Right renal pelvis (tissue), 4 donors: ENCODE results near the gene RNF220. TPM values are rescaled to one million over a fixed set of nuclear protein-coding genes. Genes with fewer than 3 reads are reported as not detected.

ENCODE experiments used
- DNase-seq, 4 donors: peaks; one replicate each; pipeline ENCODE4 v3.0.0-alpha.2; 2013; ENCODE audit warnings: low read depth in 4 of 4, low spot score in 3 of 4, missing footprints in 1 of 4
- polyA plus RNA-seq, 4 donors: library from polyadenylated mRNA; unstranded; fragments of 120-200 nt; gene quantifications; one replicate each; pipeline ENCODE4 v1.2.1, GENCODE V29; 2013; ENCODE audit not compliant: insufficient read length in 4 of 4

RNF220 gene
- polyA plus RNA-seq, 4 donors, result 93.0 to 101 (median 95.7) TPM

- DNase-seq, result no peak
These were observed 109.6 kb downstream of the RNF220 start for GRCh38 chr1:44514673-44515072.

DNA sequence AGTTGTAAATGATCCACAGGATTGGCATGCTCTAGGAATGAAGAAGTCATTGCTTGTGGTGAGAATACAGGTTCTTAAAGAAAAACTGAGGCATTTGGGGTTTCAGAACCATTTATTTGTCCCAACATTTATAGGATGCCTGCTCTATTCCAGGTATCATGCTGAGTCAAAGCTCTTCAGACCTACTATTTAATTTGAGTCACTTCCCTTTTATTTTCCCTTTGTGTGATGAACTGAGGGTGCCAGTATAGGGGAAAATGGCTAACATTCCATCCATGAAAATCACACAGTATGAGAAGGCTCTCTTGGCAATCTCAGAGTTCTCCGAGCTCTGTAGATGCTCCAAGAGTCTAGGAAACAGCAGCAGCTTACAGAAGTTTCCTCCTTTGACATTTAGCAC lies 110.4 kb downstream of the RNF220 start:
- DNase-seq, result no peak

DNA sequence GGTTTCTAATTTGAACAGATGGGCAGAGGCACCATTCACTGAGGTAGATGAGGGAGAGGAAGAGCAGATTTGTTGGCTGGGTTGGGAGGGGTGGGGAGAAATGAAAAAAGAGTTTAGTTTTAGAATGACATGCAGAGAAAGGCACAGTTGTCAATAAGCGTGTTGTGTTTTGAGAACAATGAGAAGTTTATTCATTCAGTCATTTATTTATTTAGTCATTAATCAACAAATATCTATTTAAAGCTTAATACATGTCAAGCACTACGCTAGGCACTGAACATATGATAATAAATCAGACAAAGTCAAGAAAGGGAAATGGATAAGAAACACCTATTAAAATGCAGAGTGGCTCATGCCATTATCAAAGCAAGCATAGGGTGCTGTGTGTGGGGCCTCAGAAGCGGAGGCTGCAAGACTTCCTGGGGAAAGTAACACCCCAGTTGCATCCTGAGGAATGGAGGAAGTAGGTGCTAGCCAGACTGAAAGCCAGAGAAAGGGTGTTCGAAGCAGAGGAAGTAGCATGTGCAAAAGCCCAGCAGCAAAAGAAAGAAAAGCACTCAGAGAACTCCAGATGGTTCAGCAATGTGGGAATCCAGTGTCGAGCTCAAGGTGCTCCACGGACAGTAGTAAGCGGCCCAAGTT lies 114.1 kb downstream of the RNF220 start:
- DNase-seq, result no peak

GRCh38 chr1:44521378-44522080 lies 116.5 kb downstream of the RNF220 start:
- DNase-seq, result no peak

GRCh38 chr1:44523593-44524591 lies 118.8 kb downstream of the RNF220 start:
- no peak for DNase-seq

DNA sequence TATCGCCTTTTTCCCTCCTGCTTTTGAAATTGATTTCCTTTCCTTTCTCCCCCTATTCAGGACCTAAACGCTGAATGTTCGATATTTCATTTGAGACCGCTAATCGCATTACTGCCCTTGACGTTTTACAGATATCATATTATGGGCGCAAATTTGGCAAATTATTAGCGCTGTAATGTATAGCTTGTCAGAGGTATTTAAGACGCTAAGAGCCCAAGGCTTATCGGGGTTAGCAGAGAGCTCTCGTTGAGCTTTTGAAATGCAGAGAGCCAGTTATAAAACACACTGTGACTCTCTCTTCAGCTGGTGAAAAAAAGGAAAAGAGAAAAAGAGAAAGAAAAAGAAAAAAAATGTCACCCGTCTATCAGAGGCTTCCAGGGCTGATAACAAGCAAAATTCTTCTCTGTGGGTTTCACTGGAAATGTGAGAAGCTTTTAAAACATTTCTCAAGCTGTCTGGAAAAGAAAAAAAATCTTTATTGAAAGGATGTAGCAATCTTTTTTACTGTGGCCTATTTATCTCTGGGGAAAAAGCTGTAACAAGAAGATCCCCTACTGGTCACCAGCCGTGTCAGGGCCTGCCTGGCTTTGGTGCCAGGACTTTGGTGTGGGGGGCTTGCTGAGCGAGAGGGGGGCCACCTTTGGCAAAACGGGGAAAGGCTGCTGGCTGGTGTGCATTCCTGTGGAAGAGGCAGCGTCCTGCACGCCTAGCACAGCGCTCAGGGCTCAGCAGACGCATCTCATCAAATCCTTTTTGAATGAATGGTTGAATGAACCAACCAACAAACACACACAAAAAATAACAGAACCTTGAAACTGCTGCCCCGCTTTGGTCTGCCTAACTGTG lies 119.8 kb downstream of the RNF220 start:
- DNase-seq, result no peak

DNA sequence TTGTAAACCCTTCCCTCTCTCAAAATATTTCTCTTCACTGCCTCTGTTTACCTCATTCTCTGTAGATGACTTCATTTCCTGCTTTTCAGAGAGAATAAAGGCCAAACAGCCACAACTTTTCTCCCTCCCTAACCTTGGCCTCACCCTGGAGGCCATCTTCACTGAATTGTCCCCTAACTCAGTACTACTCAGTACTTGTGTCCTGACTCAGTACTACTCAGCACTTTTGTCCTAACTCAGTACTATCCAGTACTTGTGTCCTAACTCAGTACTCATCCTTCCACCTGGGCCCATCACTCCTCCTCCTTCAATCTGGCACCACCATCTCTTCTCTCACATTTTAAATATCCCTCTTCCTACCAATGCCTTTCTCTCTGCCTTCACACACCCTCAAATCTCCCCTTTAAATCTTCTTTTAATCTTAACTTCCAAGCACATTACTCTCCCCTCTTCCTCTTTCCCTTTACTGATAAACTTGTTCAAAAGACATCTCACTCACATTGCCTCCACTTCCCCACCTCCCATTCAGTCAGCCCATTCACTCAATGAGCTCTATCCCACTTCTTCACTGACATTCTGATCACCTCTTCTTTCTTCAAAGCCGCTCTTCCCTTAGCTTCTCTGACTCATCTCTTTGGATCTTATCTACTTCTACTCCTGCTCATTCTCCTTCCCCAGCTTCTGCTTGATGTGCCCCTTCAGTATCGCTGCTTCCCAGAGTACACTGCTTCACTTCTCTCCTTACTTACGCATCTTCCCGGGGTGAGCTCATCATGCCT lies 121.4 kb downstream of the RNF220 start:
- DNase-seq, result no peak

- no peak for DNase-seq
These were observed 126.9 kb downstream of the RNF220 start for GRCh38 chr1:44531785-44532566.

- no peak for DNase-seq
These were observed 127.5 kb downstream of the RNF220 start for GRCh38 chr1:44532567-44532944.

DNA sequence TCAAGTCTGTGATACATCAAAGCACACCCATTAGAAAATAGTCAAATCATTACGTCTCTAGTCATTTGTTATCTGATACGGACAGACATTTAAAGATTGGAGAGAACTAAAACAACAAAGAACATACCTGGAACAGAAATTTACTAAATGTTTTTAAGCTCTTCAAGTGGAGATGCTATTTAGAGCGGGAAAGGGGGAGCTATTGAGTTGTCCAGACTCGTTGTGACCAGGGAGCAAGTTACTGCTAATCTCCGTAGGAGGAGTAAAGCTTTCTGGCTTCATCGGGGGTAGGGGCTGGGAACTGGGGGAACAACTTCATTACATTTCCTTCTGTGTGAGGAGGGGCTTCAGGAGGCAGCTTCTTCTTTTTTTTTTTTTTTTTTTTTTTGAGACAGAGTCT lies 129.7 kb downstream of the RNF220 start:
- DNase-seq, result no peak

DNA sequence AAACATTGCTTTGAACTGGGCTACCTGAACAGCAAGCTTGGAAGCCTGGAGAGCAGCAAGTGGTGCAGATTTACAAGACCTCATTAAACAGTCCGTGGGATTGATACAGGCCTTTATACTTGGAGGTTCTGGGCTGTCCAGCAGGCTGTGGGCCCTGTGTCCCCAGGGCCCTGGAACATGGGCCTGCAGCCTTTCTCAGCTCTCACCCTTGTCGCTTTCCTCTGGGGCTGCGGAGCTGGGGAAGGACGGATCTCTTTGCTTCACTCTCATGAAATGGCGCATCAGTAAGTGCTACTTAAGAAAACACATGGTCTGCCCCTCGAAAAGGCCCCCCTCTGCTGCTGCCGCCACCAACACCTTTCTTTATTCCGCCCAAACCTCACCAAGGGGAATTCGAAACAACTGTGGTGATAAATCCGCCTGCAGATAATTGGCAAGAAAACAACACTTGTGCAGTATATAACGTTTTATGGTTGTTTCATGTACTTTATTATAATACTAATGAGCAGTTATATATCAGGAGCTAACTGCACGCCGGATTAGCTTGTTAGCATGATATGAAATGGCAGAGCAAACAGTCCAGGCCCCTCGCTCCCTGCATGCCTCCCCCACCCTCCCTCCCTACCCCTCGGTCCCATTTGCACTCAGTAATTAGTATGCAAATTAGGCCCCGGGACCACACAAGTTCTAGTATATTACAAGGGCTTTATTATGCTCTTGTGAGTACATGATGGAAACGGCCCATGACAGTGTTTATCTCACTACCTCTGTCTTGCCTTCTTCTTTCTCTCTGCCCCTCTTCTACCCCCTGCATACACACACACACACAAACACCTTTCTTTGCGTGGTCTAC lies 131.5 kb downstream of the RNF220 start:
- no peak for DNase-seq

- no peak for DNase-seq
These were observed 132.5 kb downstream of the RNF220 start for GRCh38 chr1:44537538-44537937.

DNA sequence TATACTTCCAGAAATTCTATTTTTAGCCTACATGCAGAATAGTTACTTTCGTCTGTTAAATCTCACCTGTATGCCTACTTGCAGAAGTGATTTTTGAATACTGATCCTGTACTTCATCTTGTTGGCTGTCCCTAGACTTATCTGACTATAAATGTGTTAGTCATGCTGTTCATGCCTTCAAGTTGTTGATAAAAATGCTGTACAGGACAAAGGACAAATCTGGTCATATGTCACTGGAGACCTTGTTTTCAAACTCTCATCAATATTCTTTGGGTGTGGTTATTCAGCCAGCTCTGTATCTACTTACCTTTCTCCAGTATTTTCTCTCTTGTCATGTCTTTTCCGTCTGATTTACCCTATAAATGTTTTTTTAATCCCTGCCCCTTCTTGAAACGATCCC lies 132.9 kb downstream of the RNF220 start:
- no peak for DNase-seq

GRCh38 chr1:44539991-44540730 lies 135.1 kb downstream of the RNF220 start:
- peak in 2 of 4 donors; percentile 31 to 33 for DNase-seq

DNA sequence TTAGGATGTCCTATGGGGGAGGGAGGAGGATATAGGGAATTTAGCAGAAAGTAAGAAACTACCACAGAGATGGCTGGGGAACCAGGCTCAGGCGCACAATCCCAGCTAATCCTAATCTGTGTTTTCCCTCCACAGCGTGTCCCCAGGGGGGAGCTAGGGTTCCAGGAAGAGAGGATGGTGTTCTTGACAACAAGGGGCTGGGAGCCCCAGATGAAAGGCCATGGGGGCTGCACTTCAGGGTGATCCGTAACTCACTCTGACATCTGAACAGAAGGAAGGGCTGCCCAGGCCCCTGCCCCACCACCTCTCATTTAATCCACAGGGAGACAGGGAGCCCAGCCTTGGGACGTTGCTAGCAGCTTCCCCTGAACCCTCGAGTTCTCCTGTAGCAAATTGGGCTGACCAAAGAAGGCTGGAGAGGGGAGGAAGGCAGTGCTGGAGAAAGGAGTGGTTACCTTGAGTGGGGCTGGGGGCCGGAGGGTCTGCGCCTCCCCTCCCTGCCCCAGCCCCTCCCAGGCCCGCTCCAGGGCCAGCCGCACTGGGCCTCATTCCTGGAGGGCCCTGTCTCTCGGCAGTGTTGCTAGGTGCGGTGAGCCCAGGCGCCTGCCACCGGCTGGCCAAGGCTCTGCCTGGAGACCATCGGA lies 137.5 kb downstream of the RNF220 start:
- no peak for DNase-seq

DNA sequence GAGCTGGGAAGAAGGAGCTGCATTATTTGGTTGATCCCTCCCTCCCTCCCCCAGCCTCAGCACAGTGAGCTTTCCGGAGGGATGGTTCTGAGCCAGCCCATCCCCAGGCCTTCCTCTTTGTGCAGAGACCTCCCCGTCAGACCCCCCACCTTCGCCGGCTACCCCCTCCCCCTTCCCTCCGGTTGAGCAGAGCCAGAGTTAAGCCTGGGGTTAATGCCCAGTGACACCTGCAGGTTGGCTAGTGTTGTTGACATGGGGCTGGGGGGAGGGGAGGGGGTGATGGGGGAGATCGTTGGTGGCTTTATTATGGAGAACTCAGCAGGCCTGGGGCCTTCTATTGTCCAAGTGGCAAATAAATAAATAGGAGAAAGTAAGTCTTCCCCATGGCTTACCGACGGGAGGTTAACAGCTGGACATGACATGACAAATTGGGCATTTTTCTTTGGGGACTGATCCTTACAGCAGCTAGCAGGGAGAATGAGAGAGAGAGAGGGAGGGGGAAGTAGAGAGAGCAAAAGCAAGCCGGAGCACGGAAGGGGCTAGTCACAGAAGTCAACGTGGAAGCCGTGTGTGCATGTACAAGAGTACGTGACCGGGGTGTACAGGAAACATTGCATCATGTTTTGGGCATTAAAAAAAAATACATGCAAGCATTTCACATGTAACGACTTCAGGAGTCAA lies 138.1 kb downstream of the RNF220 start:
- no peak for DNase-seq
